ENCODE measurements around the gene VPS8. TPM values are rescaled to one million over a fixed set of nuclear protein-coding genes. Genes with fewer than 3 reads are reported as not detected.
A peak's percentile ranks its signal among the peaks of the same experiment; 100 is the strongest.

VPS8 gene
- polyA plus RNA-seq, 3 donors from 2014 or later, result 16.0 to 20.8 (median 16.7) TPM

DNA sequence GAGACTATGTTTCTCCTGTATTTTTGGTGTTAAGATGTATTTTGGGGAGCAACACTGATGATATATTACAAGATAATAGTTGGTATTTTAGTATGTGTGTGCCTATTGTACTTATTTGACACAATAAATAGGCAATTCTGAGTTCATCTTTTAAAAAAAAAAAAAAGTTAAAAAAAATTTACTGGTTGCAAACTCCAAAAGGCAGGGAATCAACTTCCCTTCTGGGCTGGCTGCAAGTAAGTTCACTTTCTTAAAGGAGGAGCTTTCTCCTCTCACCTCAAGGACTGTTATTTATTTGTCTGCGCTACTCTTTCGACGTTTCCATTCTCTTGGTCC is 335 bp upstream of the VPS8 start:
- Mint-ChIP-seq H3K4me1 (peaks cover 29 to 39% of the 10 kb centered on the region in 2 donors), H3K36me3 (peaks cover 0 to 9% (median 3%) of the 10 kb centered on the region in 3 donors)

DNA sequence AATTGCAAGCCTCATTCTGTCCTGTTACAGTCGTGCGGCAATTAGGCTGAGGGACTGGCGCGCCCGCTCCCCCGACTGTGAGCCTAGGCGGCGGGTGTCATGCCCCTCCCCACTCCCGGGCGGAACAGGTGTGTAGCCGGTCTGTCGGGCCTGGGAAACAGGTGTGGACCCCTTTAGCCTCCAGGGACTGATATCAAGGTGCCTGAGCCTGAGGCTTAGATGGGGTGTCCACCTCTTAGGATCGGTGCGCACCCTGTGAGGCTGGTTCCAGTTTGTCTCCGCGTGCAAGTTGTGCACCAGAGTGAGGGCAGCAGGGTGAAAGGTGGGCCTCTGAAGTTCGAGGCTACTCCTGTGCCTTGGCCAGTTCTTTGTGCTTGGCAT is 686 bp downstream of the VPS8 start:
- Mint-ChIP-seq H3K36me3 (peaks cover 0 to 11% (median 9%) of the 10 kb centered on the region in 3 donors), H3K4me3 (peak overlapping the region; percentile 92 to 99 (median 95)), H3K9me3 (no peaks in the 10 kb centered on the region), H3K27ac (peak overlapping the region; percentile 91 to 100 (median 95)), H3K4me1 (peaks cover 29 to 42% of the 10 kb centered on the region in 2 donors), H3K27me3 (ENCODE audit: low read depth in 3 of 3) (peaks cover 6 to 11% (median 8%) of the 10 kb centered on the region in 3 donors)
- DNase-seq, result no peak

More for the DNA sequence above, 335 bp upstream of the VPS8 start:
- peaks cover 6 to 11% (median 8%) of the 10 kb centered on the region in 3 donors for H3K27me3 Mint-ChIP-seq (ENCODE audit: low read depth in 3 of 3)
- peak overlapping the region; percentile 91 to 100 (median 95) for H3K27ac Mint-ChIP-seq
- DNase-seq, result no peak
- peak overlapping the region; percentile 92 to 99 (median 95) for H3K4me3 Mint-ChIP-seq
- no peaks in the 10 kb centered on the region for H3K9me3 Mint-ChIP-seq

DNA sequence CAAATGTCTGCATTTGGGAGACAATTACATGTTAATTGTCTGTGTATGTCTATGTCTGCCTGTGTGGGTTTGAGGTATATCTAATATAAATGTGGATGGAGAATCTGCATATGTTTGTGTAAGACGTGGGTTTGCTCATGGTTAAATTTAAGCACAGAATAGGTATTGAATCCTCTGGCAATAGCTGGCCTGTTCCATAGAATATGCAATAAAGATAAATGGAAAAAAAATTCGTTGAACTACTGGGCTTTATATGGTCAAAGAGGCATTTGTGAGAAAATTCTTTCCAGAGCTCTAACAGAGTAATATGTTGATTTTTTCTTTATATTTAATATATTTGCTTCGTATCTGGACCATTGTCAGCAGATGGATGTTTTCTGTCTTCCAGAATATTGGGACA is 1.4 kb downstream of the VPS8 start:
- Mint-ChIP-seq H3K27me3 (ENCODE audit: low read depth in 3 of 3) (peaks cover 6 to 11% (median 8%) of the 10 kb centered on the region in 3 donors), H3K27ac (peak overlapping the region in 4 of 6 donors; percentile 14 to 95 (median 80)), H3K4me3 (peak overlapping the region; percentile 92 to 99 (median 95)), H3K4me1 (peaks cover 29 to 44% of the 10 kb centered on the region in 2 donors), H3K36me3 (peaks cover 4 to 14% (median 9%) of the 10 kb centered on the region in 3 donors), H3K9me3 (no peaks in the 10 kb centered on the region)
- DNase-seq, result no peak

DNA sequence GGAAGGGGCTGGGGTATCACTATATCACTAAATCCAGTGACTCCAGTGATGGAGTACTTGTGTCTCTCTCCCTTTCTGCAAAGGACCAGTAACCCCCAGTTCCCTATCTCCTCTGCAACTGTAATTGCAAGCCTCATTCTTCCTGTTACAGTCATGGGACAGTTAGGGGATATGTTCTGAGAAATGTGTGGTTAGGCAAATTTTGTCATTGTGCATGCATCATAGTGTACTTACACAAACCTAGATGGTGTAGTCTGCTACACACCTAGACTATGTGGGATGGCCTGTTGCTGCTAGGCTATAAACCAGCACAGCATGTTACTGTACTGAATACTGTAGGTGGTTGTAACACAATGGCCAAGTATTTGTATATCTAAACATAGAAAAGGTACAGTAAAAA is 2.2 kb downstream of the VPS8 start:
- peaks cover 29 to 44% of the 10 kb centered on the region in 2 donors for H3K4me1 Mint-ChIP-seq
- no peaks in the 10 kb centered on the region for H3K9me3 Mint-ChIP-seq
- DNase-seq, result no peak
- peaks cover 6 to 11% (median 8%) of the 10 kb centered on the region in 3 donors for H3K27me3 Mint-ChIP-seq (ENCODE audit: low read depth in 3 of 3)
- H3K4me3 Mint-ChIP-seq, result peak overlapping the region in 2 of 5 donors; percentile 55 to 99
- H3K27ac Mint-ChIP-seq, result no peak overlapping the region
- H3K36me3 Mint-ChIP-seq, result peaks cover 4 to 14% (median 9%) of the 10 kb centered on the region in 3 donors

DNA sequence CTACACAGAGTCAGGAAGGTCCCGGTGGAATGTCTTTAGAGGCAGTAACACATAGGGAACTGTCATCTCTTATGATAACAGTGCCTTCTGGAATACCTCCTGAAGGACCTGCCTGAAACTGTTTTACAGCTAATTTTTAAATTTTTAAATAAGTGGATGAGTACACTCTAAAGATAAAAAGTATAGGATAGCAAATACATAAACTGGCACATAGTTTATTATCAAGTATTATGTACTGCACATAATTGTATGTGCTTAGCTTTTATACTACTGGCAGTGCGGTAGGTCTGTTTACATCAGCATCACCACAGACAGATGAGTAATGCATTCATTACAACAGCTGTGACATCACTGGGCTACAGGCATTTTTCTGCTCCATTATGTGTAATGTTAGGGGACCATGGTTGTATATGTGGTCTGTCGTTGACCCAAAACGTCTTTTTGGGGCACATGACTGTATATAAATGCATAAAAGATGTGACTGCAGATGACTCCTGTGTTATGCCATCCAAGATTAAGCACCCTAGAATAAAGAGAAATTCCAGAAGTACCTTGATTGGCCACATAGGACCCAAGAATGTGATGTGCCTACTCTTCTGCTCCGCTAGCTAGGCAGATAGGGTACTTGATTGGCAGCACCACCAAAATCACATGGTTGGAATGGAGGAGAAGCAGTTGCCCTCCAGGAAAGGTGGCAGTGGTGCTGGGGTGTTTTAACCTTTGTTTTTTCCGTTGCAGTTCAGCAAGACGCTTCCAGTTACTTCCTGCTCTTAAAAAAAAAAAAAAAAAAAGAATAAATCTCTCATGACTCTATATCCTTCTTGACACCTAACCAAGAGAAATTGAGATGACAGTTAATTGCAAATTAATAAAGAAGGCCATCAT is 3.3 kb downstream of the VPS8 start:
- H3K4me1 Mint-ChIP-seq, result peaks cover 30 to 44% of the 10 kb centered on the region in 2 donors
- H3K4me3 Mint-ChIP-seq, result no peak overlapping the region
- H3K27me3 Mint-ChIP-seq (ENCODE audit: low read depth in 3 of 3), result peaks cover 6 to 11% (median 8%) of the 10 kb centered on the region in 3 donors
- H3K9me3 Mint-ChIP-seq, result no peaks in the 10 kb centered on the region
- no peak overlapping the region for H3K27ac Mint-ChIP-seq
- peaks cover 9 to 14% (median 10%) of the 10 kb centered on the region in 3 donors for H3K36me3 Mint-ChIP-seq
- DNase-seq, result no peak

DNA sequence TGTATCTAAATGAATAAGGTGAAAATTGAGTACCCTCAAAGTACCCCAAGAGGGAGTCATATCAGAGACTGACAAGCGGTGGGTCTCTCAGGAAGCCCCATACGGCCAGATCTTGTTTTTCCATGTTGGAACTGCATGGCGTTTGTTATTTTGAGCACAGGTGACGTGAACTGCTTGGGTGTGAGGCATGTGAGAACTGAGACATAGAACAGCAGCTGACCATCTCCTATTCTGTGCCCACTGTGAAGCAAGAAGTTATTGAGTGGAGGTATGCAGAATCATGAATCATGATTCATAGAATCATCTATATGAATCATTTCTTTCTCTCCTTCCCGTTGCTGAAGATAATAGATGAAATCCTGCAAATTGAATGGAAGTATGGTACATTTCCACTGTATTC is 4.6 kb downstream of the VPS8 start:
- H3K4me3 Mint-ChIP-seq, result no peak overlapping the region
- H3K9me3 Mint-ChIP-seq, result no peaks in the 10 kb centered on the region
- peaks cover 9 to 14% (median 13%) of the 10 kb centered on the region in 3 donors for H3K36me3 Mint-ChIP-seq
- H3K27ac Mint-ChIP-seq, result no peak overlapping the region
- peaks cover 32 to 42% of the 10 kb centered on the region in 2 donors for H3K4me1 Mint-ChIP-seq
- DNase-seq, result no peak
- peaks cover 6 to 9% (median 8%) of the 10 kb centered on the region in 3 donors for H3K27me3 Mint-ChIP-seq (ENCODE audit: low read depth in 3 of 3)

DNA sequence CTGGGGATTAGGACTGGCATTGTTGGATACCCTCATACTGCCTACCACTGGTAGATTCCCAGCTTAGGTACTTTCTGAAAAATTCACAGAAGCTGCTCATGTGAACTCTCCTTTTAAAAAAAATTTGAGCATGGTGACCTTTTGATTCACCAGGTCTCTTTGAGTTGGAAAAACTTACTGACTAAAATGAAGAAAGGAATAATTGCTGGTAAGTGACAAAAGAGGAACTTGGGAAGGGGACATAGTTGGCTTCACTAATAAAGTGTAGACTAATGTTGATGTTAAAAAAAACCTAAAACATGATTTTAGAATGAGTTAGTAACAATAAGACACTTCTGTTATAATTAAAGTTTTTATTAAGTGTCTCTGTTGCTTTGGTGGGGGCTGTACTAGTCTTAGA is 8.6 kb downstream of the VPS8 start:
- Mint-ChIP-seq H3K27ac (no peak overlapping the region), H3K4me3 (no peak overlapping the region), H3K9me3 (no peaks in the 10 kb centered on the region), H3K27me3 (ENCODE audit: low read depth in 3 of 3) (no peaks in the 10 kb centered on the region), H3K36me3 (peaks cover 11 to 17% (median 13%) of the 10 kb centered on the region in 3 donors), H3K4me1 (peaks cover 10 to 18% of the 10 kb centered on the region in 2 donors)
- no peak for DNase-seq

DNA sequence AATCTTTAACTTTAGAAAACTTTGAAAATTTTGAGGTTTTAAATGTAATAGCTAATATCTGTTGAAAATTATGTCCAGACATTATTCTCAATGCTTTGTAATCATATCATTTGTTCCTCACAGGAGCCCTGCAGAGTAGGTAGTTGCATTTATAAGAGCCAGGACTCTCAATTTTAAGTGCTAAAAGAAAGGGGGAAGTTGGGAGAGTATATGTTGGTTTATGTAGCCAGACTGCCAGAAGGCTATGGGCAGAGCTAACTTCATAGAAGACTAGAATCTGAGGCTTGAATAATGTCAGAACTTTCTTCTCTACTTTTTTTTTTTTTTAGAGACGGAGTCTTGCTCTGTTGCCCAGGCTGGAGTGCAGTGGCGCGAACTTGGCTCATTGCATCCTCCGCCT is 9.1 kb downstream of the VPS8 start:
- Mint-ChIP-seq H3K9me3 (no peaks in the 10 kb centered on the region), H3K27ac (no peak overlapping the region), H3K27me3 (ENCODE audit: low read depth in 3 of 3) (no peaks in the 10 kb centered on the region), H3K36me3 (peaks cover 11 to 17% (median 13%) of the 10 kb centered on the region in 3 donors), H3K4me1 (peaks cover 5 to 13% of the 10 kb centered on the region in 2 donors), H3K4me3 (no peak overlapping the region)
- DNase-seq, result no peak

DNA sequence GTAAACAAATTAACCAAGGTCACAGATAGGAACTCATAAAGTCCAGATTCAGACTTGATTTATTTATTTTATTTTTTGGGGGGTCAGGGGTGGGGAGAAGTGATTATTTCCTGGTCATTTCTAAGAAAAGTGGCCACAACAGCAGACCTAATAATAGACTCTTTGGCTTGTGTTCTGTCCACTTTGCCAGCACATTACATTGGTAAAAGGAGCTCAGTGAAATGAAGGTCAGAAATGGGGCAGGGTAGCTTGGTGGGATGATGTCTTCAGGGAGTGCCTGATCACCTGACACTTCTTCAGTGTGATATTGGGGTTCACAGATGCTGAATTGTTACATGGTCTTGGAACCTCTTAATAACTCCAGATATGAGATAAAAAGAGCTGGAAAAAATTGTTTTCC is 10.1 kb downstream of the VPS8 start:
- no peak overlapping the region for H3K27ac Mint-ChIP-seq
- H3K9me3 Mint-ChIP-seq, result no peaks in the 10 kb centered on the region
- H3K4me3 Mint-ChIP-seq, result no peak overlapping the region
- DNase-seq, result no peak
- H3K4me1 Mint-ChIP-seq, result peaks cover 5 to 12% of the 10 kb centered on the region in 2 donors
- peaks cover 5 to 17% (median 9%) of the 10 kb centered on the region in 3 donors for H3K36me3 Mint-ChIP-seq
- H3K27me3 Mint-ChIP-seq (ENCODE audit: low read depth in 3 of 3), result no peaks in the 10 kb centered on the region

DNA sequence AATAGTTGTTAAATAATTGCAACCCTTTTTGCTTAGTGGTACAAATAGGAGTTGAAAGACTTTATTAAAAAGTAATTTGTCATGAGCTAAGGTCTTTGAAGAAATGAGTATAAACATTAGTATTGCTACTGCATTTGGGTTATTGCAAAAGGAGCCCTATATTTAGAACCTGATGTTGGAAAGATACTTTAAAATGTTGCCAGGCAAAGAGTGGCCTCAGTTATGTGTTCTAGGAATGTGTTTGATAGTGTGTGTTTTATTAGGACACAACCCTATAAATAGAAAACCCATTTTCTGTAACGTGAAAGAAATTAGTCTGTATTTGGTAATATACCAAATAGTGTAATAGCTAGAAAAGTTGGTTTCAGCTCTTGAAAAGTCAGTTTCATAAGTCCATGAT is 10.7 kb downstream of the VPS8 start:
- no peaks in the 10 kb centered on the region for H3K27me3 Mint-ChIP-seq (ENCODE audit: low read depth in 3 of 3)

DNA sequence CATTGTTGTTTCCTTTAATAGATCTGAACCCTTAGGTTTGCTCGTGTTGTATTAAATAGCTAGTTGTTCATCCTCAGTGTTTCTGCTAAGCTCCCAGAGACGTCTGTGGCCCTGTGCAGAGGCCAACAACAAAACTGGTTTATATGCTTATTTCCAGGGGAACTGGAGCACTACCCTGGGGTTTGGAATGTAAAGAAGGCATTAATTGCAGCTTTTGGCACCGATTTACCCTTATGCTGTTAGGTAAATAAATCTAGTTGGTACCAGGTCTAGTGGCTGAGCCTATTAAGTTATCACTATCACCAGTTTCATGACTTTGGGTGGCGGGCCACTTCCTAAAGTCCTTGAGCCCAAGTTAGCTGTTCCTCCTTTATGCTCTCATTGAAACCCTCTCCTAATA is 12.0 kb downstream of the VPS8 start:
- Mint-ChIP-seq H3K4me1 (peaks cover 5 to 8% of the 10 kb centered on the region in 2 donors), H3K27ac (no peak overlapping the region), H3K36me3 (peaks cover 8 to 23% (median 15%) of the 10 kb centered on the region in 3 donors), H3K27me3 (ENCODE audit: low read depth in 3 of 3) (no peaks in the 10 kb centered on the region), H3K4me3 (no peak overlapping the region), H3K9me3 (no peaks in the 10 kb centered on the region)
- no peak for DNase-seq

More for the DNA sequence above, 10.7 kb downstream of the VPS8 start:
- H3K36me3 Mint-ChIP-seq, result peaks cover 5 to 19% (median 10%) of the 10 kb centered on the region in 3 donors
- no peaks in the 10 kb centered on the region for H3K9me3 Mint-ChIP-seq
- DNase-seq, result no peak
- no peak overlapping the region for H3K27ac Mint-ChIP-seq
- peaks cover 5 to 9% of the 10 kb centered on the region in 2 donors for H3K4me1 Mint-ChIP-seq
- H3K4me3 Mint-ChIP-seq, result no peak overlapping the region

DNA sequence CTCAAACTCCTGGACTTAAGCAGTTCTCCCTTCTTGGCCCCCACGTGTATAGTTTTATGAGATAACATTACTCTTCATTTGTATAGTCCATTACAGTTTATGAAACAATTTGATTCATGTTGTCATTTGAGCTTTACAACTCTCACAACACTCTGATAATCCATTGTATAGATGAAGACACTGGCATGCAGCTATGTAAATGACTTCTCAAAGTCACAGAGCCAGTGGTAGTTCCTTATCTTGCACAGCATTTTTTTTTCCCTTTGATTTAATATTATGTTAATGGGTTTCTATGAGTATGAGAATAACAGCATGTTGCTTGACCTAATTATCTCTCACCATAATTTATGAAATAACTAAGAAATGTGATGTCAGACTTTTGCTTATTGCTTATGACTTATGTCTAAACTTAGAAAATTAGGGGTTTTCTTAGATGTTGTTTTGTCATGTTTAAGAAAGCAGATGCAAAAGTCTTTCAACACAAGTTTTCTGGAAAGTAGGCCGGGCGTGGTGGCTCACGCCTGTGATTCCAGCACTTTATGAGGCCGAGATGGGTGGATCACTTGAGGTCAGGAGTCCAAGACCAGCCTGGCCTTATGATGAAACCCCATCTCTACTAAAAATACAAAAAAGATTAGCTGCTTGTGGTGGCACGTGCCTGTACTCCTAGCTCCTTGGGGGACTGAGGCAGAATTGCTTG is 13.3 kb downstream of the VPS8 start:
- Mint-ChIP-seq H3K36me3 (peaks cover 8 to 21% (median 18%) of the 10 kb centered on the region in 3 donors), H3K9me3 (no peaks in the 10 kb centered on the region), H3K27ac (no peak overlapping the region), H3K4me1 (peaks cover 4 to 8% of the 10 kb centered on the region in 2 donors), H3K27me3 (ENCODE audit: low read depth in 3 of 3) (no peaks in the 10 kb centered on the region), H3K4me3 (no peak overlapping the region)
- DNase-seq, result no peak

DNA sequence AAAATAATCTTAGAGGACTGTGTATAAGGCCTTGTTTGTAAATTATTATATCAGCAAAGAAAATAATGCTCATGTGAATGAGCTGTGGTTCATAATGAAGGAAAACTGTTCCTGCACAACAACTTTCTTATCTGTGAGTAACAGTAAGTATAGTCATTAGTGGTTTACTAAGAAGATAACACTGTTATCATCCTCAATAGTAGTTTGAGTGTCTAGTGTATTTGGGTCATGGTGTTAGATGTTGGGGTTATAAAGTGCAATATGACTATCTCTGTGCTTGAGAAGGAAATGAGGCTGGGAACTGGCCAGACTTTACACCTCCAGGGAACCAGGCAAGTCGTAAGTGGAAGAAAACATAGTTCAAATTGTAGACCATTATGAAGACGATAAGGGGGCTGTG is 15.6 kb downstream of the VPS8 start:
- peaks cover 0 to 8% of the 10 kb centered on the region in 2 donors for H3K4me1 Mint-ChIP-seq
- no peaks in the 10 kb centered on the region for H3K27me3 Mint-ChIP-seq (ENCODE audit: low read depth in 3 of 3)
- H3K4me3 Mint-ChIP-seq, result no peak overlapping the region
- peaks cover 20 to 38% (median 29%) of the 10 kb centered on the region in 3 donors for H3K36me3 Mint-ChIP-seq
- H3K9me3 Mint-ChIP-seq, result no peaks in the 10 kb centered on the region
- no peak overlapping the region for H3K27ac Mint-ChIP-seq
- no peak for DNase-seq

DNA sequence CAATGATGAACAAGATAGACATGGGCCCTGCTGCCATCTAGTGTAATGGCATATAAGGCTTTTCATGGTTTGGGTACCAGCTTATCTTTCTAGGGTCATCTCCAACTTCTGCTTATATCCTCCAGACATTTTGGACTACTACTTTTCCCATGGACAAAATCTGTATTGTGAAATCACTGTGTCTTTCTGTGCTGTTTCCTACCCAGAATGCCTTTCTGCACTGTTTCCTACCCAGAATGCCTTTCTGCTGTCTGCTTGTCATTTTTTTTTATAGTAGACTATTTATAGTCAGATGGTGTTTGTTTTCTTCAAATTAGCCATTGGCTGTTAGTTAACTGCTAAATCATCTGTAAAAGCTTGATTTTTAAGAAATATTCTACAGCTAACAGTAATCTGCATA is 20.1 kb downstream of the VPS8 start:
- peaks cover 5 to 11% of the 10 kb centered on the region in 2 donors for H3K4me1 Mint-ChIP-seq
- H3K4me3 Mint-ChIP-seq, result no peak overlapping the region
- no peak overlapping the region for H3K27ac Mint-ChIP-seq
- DNase-seq, result no peak
- H3K27me3 Mint-ChIP-seq (ENCODE audit: low read depth in 3 of 3), result no peaks in the 10 kb centered on the region
- H3K36me3 Mint-ChIP-seq, result peaks cover 33 to 55% (median 41%) of the 10 kb centered on the region in 3 donors
- H3K9me3 Mint-ChIP-seq, result no peaks in the 10 kb centered on the region

Data from immature natural killer cell (primary cell).